WERI-Rb-1 (cell line): ENCODE results near the gene TBCD.

Experiments used
- DNase-seq: peaks from one replicate; pipeline ENCODE4 v3.0.0-alpha.2; 2020
- H3K27ac ChIP-seq: fragments of 250-450 bp; sonication (Bioruptor Pico); 2 replicates; pipeline ENCODE4 v1.5.1; 2020; ENCODE audit warnings: mild to moderate bottlenecking, moderate library complexity
- H3K27me3 ChIP-seq: fragments of 250-450 bp; sonication (Bioruptor Pico); 2 replicates; pipeline ENCODE4 v1.5.1; 2021; ENCODE audit warnings: mild to moderate bottlenecking, low read depth, moderate library complexity; ENCODE audit not compliant: insufficient read depth, severe bottlenecking
- H3K36me3 ChIP-seq: fragments of 250-450 bp; sonication (Bioruptor Pico); 2 replicates; pipeline ENCODE4 v1.5.1; 2020; ENCODE audit warnings: mild to moderate bottlenecking, moderate library complexity
- H3K4me3 ChIP-seq: 2 replicates; pipeline ENCODE4 v1.5.1; 2011; ENCODE audit warnings: low read depth, mild to moderate bottlenecking, control low read depth, low read length
- H3K9me3 ChIP-seq: fragments of 250-450 bp; sonication (Bioruptor Pico); 2 replicates; pipeline ENCODE4 v1.5.1; 2021; ENCODE audit warnings: mild to moderate bottlenecking, moderate library complexity; ENCODE audit not compliant: severe bottlenecking
- TF ChIP-seq, protein P1 (sequence below): IDR thresholded peaks from 2 replicates; pipeline ENCODE4 v1.5.1; 2011; ENCODE audit warnings: low read depth, mild to moderate bottlenecking, control low read depth, inconsistent platforms, low read length

TBCD gene

GRCh38 chr17:82820278-82821251 is 68.7 kb downstream of the TBCD start:
- Histone ChIP-seq H3K9me3 (peaks cover 2% of the 10 kb centered on the region), H3K4me3 (no peak overlapping the region), H3K36me3 (peaks cover 70% of the 10 kb centered on the region), H3K27me3 (no peaks in the 10 kb centered on the region), H3K27ac (no peak overlapping the region)
- DNase-seq = no peak
- TF ChIP-seq, protein P1, sequence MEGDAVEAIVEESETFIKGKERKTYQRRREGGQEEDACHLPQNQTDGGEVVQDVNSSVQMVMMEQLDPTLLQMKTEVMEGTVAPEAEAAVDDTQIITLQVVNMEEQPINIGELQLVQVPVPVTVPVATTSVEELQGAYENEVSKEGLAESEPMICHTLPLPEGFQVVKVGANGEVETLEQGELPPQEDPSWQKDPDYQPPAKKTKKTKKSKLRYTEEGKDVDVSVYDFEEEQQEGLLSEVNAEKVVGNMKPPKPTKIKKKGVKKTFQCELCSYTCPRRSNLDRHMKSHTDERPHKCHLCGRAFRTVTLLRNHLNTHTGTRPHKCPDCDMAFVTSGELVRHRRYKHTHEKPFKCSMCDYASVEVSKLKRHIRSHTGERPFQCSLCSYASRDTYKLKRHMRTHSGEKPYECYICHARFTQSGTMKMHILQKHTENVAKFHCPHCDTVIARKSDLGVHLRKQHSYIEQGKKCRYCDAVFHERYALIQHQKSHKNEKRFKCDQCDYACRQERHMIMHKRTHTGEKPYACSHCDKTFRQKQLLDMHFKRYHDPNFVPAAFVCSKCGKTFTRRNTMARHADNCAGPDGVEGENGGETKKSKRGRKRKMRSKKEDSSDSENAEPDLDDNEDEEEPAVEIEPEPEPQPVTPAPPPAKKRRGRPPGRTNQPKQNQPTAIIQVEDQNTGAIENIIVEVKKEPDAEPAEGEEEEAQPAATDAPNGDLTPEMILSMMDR = no peak

- Histone ChIP-seq H3K36me3 (peaks cover 61% of the 10 kb centered on the region), H3K9me3 (peaks cover 2% of the 10 kb centered on the region), H3K4me3 (no peak overlapping the region), H3K27ac (no peak overlapping the region), H3K27me3 (no peaks in the 10 kb centered on the region)
- TF ChIP-seq, protein P1 = no peak
- no peak for DNase-seq
Measured at GRCh38 chr17:82821554-82821953, 69.7 kb downstream of the TBCD start.

DNA sequence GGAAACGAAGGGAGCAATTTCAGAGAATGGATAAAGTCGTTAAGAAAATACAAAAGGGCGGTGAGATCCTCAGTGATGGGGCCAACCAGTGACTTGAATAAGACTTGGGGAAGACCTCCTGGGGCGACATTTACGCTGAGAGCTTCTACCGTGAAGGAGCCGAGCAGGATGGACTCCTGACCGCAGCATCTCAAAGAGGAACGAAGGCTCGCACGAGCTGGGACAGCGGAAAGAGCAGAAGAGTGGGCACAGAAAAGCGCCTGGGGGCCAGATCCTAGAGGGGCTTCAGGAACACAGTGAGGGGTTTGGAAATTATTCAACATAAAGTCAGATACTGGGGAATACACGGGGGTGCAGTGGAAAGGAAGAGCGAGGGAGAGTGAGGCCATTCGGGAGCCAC is 70.4 kb downstream of the TBCD start:
- no peak for DNase-seq
- TF ChIP-seq, protein P1 = no peak
- no peak overlapping the region for H3K27ac ChIP-seq
- peaks cover 2% of the 10 kb centered on the region for H3K9me3 ChIP-seq
- H3K4me3 ChIP-seq = no peak overlapping the region
- peaks cover 60% of the 10 kb centered on the region for H3K36me3 ChIP-seq
- H3K27me3 ChIP-seq = no peaks in the 10 kb centered on the region

DNA sequence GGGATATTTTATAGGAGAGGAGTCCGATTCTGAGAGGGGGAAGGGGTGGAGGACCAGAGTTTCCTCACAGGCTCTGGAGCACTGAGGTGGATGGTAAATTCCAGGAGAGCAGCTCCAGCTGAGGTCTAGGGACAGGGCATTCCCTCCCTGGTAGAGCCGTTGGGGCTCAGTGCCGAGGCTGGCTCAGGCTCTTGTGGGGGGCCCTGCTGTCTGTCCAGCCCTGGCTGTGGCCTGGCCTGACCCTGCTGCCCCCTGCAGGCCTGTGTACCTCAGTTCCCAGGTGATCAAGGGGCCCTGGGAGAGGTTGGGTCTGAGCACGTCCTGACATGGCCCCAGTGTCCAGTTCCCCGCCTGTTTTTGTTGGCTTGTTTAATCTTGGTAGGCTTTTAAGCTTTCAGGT is 71.1 kb downstream of the TBCD start:
- Histone ChIP-seq H3K9me3 (peaks cover 2% of the 10 kb centered on the region), H3K27me3 (no peaks in the 10 kb centered on the region), H3K36me3 (peaks cover 57% of the 10 kb centered on the region), H3K4me3 (no peak overlapping the region), H3K27ac (peak overlapping the region; percentile 9; the same call in 1 of the 2 replicates)
- DNase-seq = peak; percentile 66
- TF ChIP-seq, protein P1 = peak; percentile 66

- no peak for DNase-seq
- H3K36me3 ChIP-seq = peaks cover 48% of the 10 kb centered on the region
- no peaks in the 10 kb centered on the region for H3K27me3 ChIP-seq
- no peaks in the 10 kb centered on the region for H3K9me3 ChIP-seq
- TF ChIP-seq, protein P1 = no peak
- H3K27ac ChIP-seq = no peak overlapping the region
- no peak overlapping the region for H3K4me3 ChIP-seq
Measured at GRCh38 chr17:82825540-82826124, 73.8 kb downstream of the TBCD start.
